OCI-LY1 (cell line): ENCODE data around the gene PARD3.

ENCODE experiments used
- H2AFZ ChIP-seq: fragments of 200-600 bp; sonication (generic), shearing (Covaris generic); 2 replicates; pipeline ENCODE4 v1.6.0; 2014; ENCODE audit warnings: antibody characterized with exemption, mild to moderate bottlenecking, low read length
- H3F3A ChIP-seq: fragments of 200-600 bp; sonication (generic), shearing (Covaris generic); 2 replicates; pipeline ENCODE4 v1.6.0; 2014; ENCODE audit warnings: mild to moderate bottlenecking, antibody characterized with exemption, low read length, moderate library complexity; ENCODE audit not compliant: insufficient read depth
- H3K27ac ChIP-seq: fragments of 200-600 bp; sonication (generic); 2 replicates; pipeline ENCODE4 v1.5.1; 2014; ENCODE audit warnings: low read length, mixed run types, mild to moderate bottlenecking, low read depth; ENCODE audit not compliant: poor library complexity, severe bottlenecking
- H3K27me3 ChIP-seq: fragments of 200-600 bp; sonication (generic); 2 replicates; pipeline ENCODE4 v1.6.0; 2014; ENCODE audit warnings: antibody characterized with exemption, mild to moderate bottlenecking, low read length, moderate library complexity; ENCODE audit not compliant: insufficient read depth
- H3K36me3 ChIP-seq: fragments of 200-600 bp; sonication (generic); 2 replicates; pipeline ENCODE4 v1.6.1; 2014; ENCODE audit warnings: mild to moderate bottlenecking, antibody characterized with exemption, low read length, moderate library complexity, mixed read lengths; ENCODE audit not compliant: insufficient read depth
- H3K4me1 ChIP-seq: fragments of 200-600 bp; sonication (generic); 2 replicates; pipeline ENCODE4 v1.5.1; 2014; ENCODE audit warnings: mild to moderate bottlenecking, low read length, moderate library complexity; ENCODE audit not compliant: insufficient read depth, severe bottlenecking
- H3K4me2 ChIP-seq: fragments of 200-600 bp; sonication (generic), shearing (Covaris generic); 2 replicates; pipeline ENCODE4 v1.6.1; 2014; ENCODE audit warnings: low read length
- H3K4me3 ChIP-seq: fragments of 200-600 bp; sonication (generic); 2 replicates; pipeline ENCODE4 v1.5.1; 2014; ENCODE audit warnings: low read length, low read depth, mild to moderate bottlenecking, mixed read lengths; ENCODE audit not compliant: poor library complexity, severe bottlenecking
- H3K79me2 ChIP-seq: fragments of 200-600 bp; shearing (Covaris generic); 2 replicates; pipeline ENCODE4 v1.6.1; 2016; ENCODE audit warnings: mixed run types, low read length, mixed read lengths; ENCODE audit not compliant: insufficient read depth
- H3K9ac ChIP-seq: fragments of 200-600 bp; sonication (generic), shearing (Covaris generic); 2 replicates; pipeline ENCODE4 v1.6.1; 2014; ENCODE audit warnings: mild to moderate bottlenecking, low read length, mixed read lengths
- H3K9me2 ChIP-seq: fragments of 200-600 bp; sonication (generic), shearing (Covaris generic); 2 replicates; pipeline ENCODE4 v1.6.1; 2014; ENCODE audit warnings: low read depth, mild to moderate bottlenecking, low read length, mixed read lengths
- H3K9me3 ChIP-seq: fragments of 200-600 bp; shearing (Covaris generic); 2 replicates; pipeline ENCODE4 v1.6.1; 2014; ENCODE audit warnings: low read length, mixed read lengths
- H4K20me1 ChIP-seq: fragments of 200-600 bp; sonication (generic), shearing (Covaris generic); 2 replicates; pipeline ENCODE4 v1.6.0; 2016; ENCODE audit warnings: mild to moderate bottlenecking, low read length; ENCODE audit not compliant: insufficient read depth
- EZH2 ChIP-seq: fragments of 200-600 bp; sonication (generic), shearing (Covaris generic); IDR thresholded peaks from 2 replicates; pipeline ENCODE4 v1.8.0; 2017; ENCODE audit warnings: borderline replicate concordance, mixed run types, mild to moderate bottlenecking, antibody characterized with exemption, low read length, moderate library complexity, mixed read lengths
- TF ChIP-seq, protein P1 (sequence below): fragments of 200-600 bp; sonication (generic), shearing (Covaris generic); IDR thresholded peaks from 2 replicates; pipeline ENCODE4 v1.5.1; 2017; ENCODE audit warnings: mild to moderate bottlenecking, antibody characterized with exemption, low read length, moderate library complexity, mixed read lengths

PARD3 gene

GRCh38 chr10:34624323-34625153 is 190.6 kb downstream of the PARD3 start:
- Histone ChIP-seq H4K20me1 (no peaks in the 10 kb centered on the region), H3K9me2 (no peaks in the 10 kb centered on the region), H3F3A (no peaks in the 10 kb centered on the region), H3K9me3 (no peaks in the 10 kb centered on the region), H3K27ac (no peak overlapping the region), H3K9ac (no peak overlapping the region), H3K79me2 (no peaks in the 10 kb centered on the region), H3K4me1 (no peaks in the 10 kb centered on the region), H3K36me3 (no peaks in the 10 kb centered on the region), H3K27me3 (no peaks in the 10 kb centered on the region), H3K4me2 (no peak overlapping the region), H3K4me3 (no peak overlapping the region), H2AFZ (no peak overlapping the region)
- TF ChIP-seq EZH2 = no peak
- TF ChIP-seq, protein P1, sequence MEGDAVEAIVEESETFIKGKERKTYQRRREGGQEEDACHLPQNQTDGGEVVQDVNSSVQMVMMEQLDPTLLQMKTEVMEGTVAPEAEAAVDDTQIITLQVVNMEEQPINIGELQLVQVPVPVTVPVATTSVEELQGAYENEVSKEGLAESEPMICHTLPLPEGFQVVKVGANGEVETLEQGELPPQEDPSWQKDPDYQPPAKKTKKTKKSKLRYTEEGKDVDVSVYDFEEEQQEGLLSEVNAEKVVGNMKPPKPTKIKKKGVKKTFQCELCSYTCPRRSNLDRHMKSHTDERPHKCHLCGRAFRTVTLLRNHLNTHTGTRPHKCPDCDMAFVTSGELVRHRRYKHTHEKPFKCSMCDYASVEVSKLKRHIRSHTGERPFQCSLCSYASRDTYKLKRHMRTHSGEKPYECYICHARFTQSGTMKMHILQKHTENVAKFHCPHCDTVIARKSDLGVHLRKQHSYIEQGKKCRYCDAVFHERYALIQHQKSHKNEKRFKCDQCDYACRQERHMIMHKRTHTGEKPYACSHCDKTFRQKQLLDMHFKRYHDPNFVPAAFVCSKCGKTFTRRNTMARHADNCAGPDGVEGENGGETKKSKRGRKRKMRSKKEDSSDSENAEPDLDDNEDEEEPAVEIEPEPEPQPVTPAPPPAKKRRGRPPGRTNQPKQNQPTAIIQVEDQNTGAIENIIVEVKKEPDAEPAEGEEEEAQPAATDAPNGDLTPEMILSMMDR = no peak

GRCh38 chr10:34622945-34623344 is 192.2 kb downstream of the PARD3 start:
- Histone ChIP-seq H2AFZ (no peak overlapping the region), H3K9me3 (no peaks in the 10 kb centered on the region), H3K4me3 (no peak overlapping the region), H3K27ac (no peak overlapping the region), H3K27me3 (no peaks in the 10 kb centered on the region), H3K79me2 (no peaks in the 10 kb centered on the region), H3K9ac (no peak overlapping the region), H3F3A (no peaks in the 10 kb centered on the region), H3K36me3 (no peaks in the 10 kb centered on the region), H3K4me1 (no peaks in the 10 kb centered on the region), H3K4me2 (no peak overlapping the region), H4K20me1 (no peaks in the 10 kb centered on the region), H3K9me2 (no peaks in the 10 kb centered on the region)
- TF ChIP-seq, protein P1 = no peak
- no peak for TF ChIP-seq EZH2

DNA sequence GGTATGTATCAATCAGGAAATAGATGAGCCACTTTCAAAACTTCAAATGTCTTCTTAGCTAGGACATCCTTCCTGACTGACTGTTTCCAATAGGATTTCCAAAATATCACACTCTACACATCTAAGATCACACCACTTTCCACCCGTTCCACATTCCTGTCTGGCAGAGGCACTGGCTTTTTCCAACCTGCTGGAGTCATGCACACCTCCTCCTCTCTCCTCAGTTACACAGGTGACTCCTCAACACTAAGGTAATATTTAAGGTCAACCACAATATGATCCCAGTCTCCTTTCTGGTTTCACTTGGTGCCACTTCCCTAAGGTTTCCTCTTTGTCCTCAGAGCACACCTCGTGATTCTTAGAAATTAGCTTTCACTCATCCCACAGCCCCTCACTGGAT is 196.5 kb downstream of the PARD3 start:
- no peaks in the 10 kb centered on the region for H3K4me1 ChIP-seq
- no peaks in the 10 kb centered on the region for H3K79me2 ChIP-seq
- no peak overlapping the region for H3K27ac ChIP-seq
- no peaks in the 10 kb centered on the region for H3K36me3 ChIP-seq
- no peak overlapping the region for H3K4me2 ChIP-seq
- no peaks in the 10 kb centered on the region for H3K9me3 ChIP-seq
- H3K9ac ChIP-seq = no peak overlapping the region
- no peaks in the 10 kb centered on the region for H3F3A ChIP-seq
- no peak overlapping the region for H3K4me3 ChIP-seq
- no peaks in the 10 kb centered on the region for H4K20me1 ChIP-seq
- H2AFZ ChIP-seq = no peak overlapping the region
- no peaks in the 10 kb centered on the region for H3K9me2 ChIP-seq
- TF ChIP-seq, protein P1 = no peak
- TF ChIP-seq EZH2 = no peak
- H3K27me3 ChIP-seq = no peaks in the 10 kb centered on the region
